Hepatocyte (in vitro differentiated cells): ENCODE data around the gene FAM221B. TPM values are rescaled to one million over a fixed set of nuclear protein-coding genes. Genes with fewer than 3 reads are reported as not detected.

Experiments
- DNase-seq: peaks from one replicate; pipeline ENCODE4 v3.0.0-alpha.2; 2016; ENCODE audit warnings: low spot score
- H2AFZ ChIP-seq: fragments of 200-600 bp; sonication (generic); 2 replicates; pipeline ENCODE4 v1.6.0; 2016; ENCODE audit warnings: antibody characterized with exemption, mild to moderate bottlenecking
- H3K27ac ChIP-seq: fragments of 200-600 bp; sonication (generic); 2 replicates; pipeline ENCODE4 v1.5.1; 2016; ENCODE audit warnings: mild to moderate bottlenecking
- H3K27me3 ChIP-seq: fragments of 200-600 bp; sonication (generic); 2 replicates; pipeline ENCODE4 v1.6.1; 2016
- H3K36me3 ChIP-seq: fragments of 200-600 bp; sonication (generic); replicated peaks from 2 replicates; pipeline ENCODE4 v1.5.1; 2016; ENCODE audit warnings: low read depth; ENCODE audit not compliant: insufficient read depth
- H3K4me1 ChIP-seq: fragments of 200-600 bp; sonication (generic); 2 replicates; pipeline ENCODE4 v1.5.1; 2016; ENCODE audit warnings: mild to moderate bottlenecking, moderate library complexity; ENCODE audit not compliant: insufficient read depth
- H3K4me2 ChIP-seq: fragments of 200-600 bp; sonication (generic); 2 replicates; pipeline ENCODE4 v1.6.0; 2016
- H3K4me3 ChIP-seq: fragments of 200-600 bp; sonication (generic); 2 replicates; pipeline ENCODE4 v1.5.1; 2016; ENCODE audit warnings: mild to moderate bottlenecking
- H3K79me2 ChIP-seq: fragments of 200-600 bp; sonication (generic); 2 replicates; pipeline ENCODE4 v1.6.0; 2017; ENCODE audit warnings: mild to moderate bottlenecking
- H3K9me2 ChIP-seq: fragments of 200-600 bp; sonication (generic); replicated peaks from 2 replicates; pipeline ENCODE4 v1.6.0; 2017; ENCODE audit warnings: mild to moderate bottlenecking; ENCODE audit not compliant: insufficient read depth
- H3K9me3 ChIP-seq: fragments of 200-600 bp; sonication (generic); 2 replicates; pipeline ENCODE4 v1.5.1; 2016; ENCODE audit warnings: low read depth, mild to moderate bottlenecking
- H4K20me1 ChIP-seq: fragments of 200-600 bp; sonication (generic); 2 replicates; pipeline ENCODE4 v1.6.0; 2016; ENCODE audit warnings: mild to moderate bottlenecking; ENCODE audit not compliant: insufficient read depth, poor library complexity, severe bottlenecking
- CTCF ChIP-seq: fragments of 200-600 bp; sonication (generic); IDR thresholded peaks from 2 replicates; pipeline ENCODE4 v1.5.1; 2016; ENCODE audit warnings: antibody characterized with exemption, mild to moderate bottlenecking; ENCODE audit not compliant: poor library complexity
- EZH2 ChIP-seq: fragments of 200-600 bp; sonication (generic); IDR thresholded peaks from 2 replicates; pipeline ENCODE4 v1.6.1; 2016; ENCODE audit warnings: antibody characterized with exemption, mild to moderate bottlenecking, borderline replicate concordance
- EZH2phosphoT487 ChIP-seq: fragments of 200-600 bp; sonication (generic); IDR thresholded peaks from one replicate; pipeline ENCODE4 v1.6.1; 2018; ENCODE audit warnings: antibody characterized with exemption, mild to moderate bottlenecking, low read depth, moderate library complexity; ENCODE audit not compliant: unreplicated experiment, severe bottlenecking
- WGBS: methylation state at CpG from one replicate; pipeline ENCODE4 v1.1.6; 2016; ENCODE audit warnings: low lambda C conversion rate; ENCODE audit errors: missing lambda C conversion rate; 5-methylcytosine and 5-hydroxymethylcytosine counted together
- polyA plus RNA-seq: library from polyadenylated mRNA; unstranded; fragments of >200 nt; fragmentation: Nextera tagmentation; extraction: Ambion mirVana; gene quantifications from 2 replicates; pipeline ENCODE4 v1.2.1, GENCODE V29; 2016
- total RNA-seq: library from RNA; depleted of rRNA; stranded (reverse); fragments of >200 nt; gene quantifications from 2 replicates; pipeline ENCODE4 v1.2.3, GENCODE V29; 2014

The FAM221B gene
- total and polyA plus RNA-seq, 2 experiments from 2014 or later = not detected

- H3K4me2 ChIP-seq = no peak overlapping the region
- no peaks in the 10 kb centered on the region for H3K9me3 ChIP-seq
- H3K4me1 ChIP-seq = no peaks in the 10 kb centered on the region
- no peaks in the 10 kb centered on the region for H3K27me3 ChIP-seq
- no peaks in the 10 kb centered on the region for H3K9me2 ChIP-seq
- no peaks in the 10 kb centered on the region for H3K36me3 ChIP-seq
- no peak overlapping the region for H3K27ac ChIP-seq
- WGBS = 96% methylated on average over 19 of the region's 19 CpGs
- H3K79me2 ChIP-seq = no peaks in the 10 kb centered on the region
- DNase-seq = no peak
- H3K4me3 ChIP-seq = no peak overlapping the region
- no peak for TF ChIP-seq EZH2phosphoT487
- TF ChIP-seq CTCF = no peak
- no peak for TF ChIP-seq EZH2
- H2AFZ ChIP-seq = no peak overlapping the region
- no peaks in the 10 kb centered on the region for H4K20me1 ChIP-seq
Observed at GRCh38 chr9:35869621-35870216, 41.2 kb upstream of the FAM221B start.

GRCh38 chr9:35868933-35869332, 40.4 kb upstream of the FAM221B start:
- no peaks in the 10 kb centered on the region for H3K9me2 ChIP-seq
- DNase-seq = no peak
- no peaks in the 10 kb centered on the region for H3K9me3 ChIP-seq
- H3K4me2 ChIP-seq = no peak overlapping the region
- TF ChIP-seq EZH2 (no peak), CTCF (no peak), EZH2phosphoT487 (no peak)
- H3K4me1 ChIP-seq = no peaks in the 10 kb centered on the region
- H3K4me3 ChIP-seq = no peak overlapping the region
- H3K27me3 ChIP-seq = no peaks in the 10 kb centered on the region
- H2AFZ ChIP-seq = no peak overlapping the region
- H4K20me1 ChIP-seq = no peaks in the 10 kb centered on the region
- no peaks in the 10 kb centered on the region for H3K79me2 ChIP-seq
- WGBS = 69% methylated on average over 2 of the region's 2 CpGs
- H3K36me3 ChIP-seq = no peaks in the 10 kb centered on the region
- H3K27ac ChIP-seq = no peak overlapping the region

- H3K4me2 ChIP-seq = no peak overlapping the region
- no peaks in the 10 kb centered on the region for H3K9me3 ChIP-seq
- H3K27ac ChIP-seq = no peak overlapping the region
- no peaks in the 10 kb centered on the region for H3K27me3 ChIP-seq
- no peaks in the 10 kb centered on the region for H4K20me1 ChIP-seq
- no peak for DNase-seq
- H3K79me2 ChIP-seq = no peaks in the 10 kb centered on the region
- H3K4me1 ChIP-seq = no peaks in the 10 kb centered on the region
- no peak overlapping the region for H2AFZ ChIP-seq
- H3K9me2 ChIP-seq = no peaks in the 10 kb centered on the region
- TF ChIP-seq CTCF = no peak
- no peak for TF ChIP-seq EZH2phosphoT487
- no peak for TF ChIP-seq EZH2
- no peaks in the 10 kb centered on the region for H3K36me3 ChIP-seq
- WGBS = 90% methylated on average over 4 of the region's 4 CpGs
- H3K4me3 ChIP-seq = no peak overlapping the region
Observed at GRCh38 chr9:35867538-35867937, 39.0 kb upstream of the FAM221B start.
